Neural progenitor cell (in vitro differentiated cells): ENCODE data around the gene LIPC.

Experiments used
- CTCF ChIP-seq: fragments of 200-600 bp; sonication (generic); IDR thresholded peaks from 2 replicates; pipeline ENCODE4 v1.5.1; 2017; ENCODE audit warnings: antibody characterized with exemption, mild to moderate bottlenecking
- EZH2 ChIP-seq: fragments of 200-600 bp; sonication (generic); IDR thresholded peaks from 2 replicates; pipeline ENCODE4 v1.6.1; 2017; ENCODE audit warnings: antibody characterized with exemption, mild to moderate bottlenecking, moderate library complexity
- EZH2phosphoT487 ChIP-seq: fragments of 200-600 bp; sonication (generic); IDR thresholded peaks from 2 replicates; pipeline ENCODE4 v1.6.1; 2017; ENCODE audit warnings: antibody characterized with exemption

GRCh38 chr15:58413253-58413652 is 18.5 kb upstream of the LIPC start:
- TF ChIP-seq CTCF (no peak), EZH2phosphoT487 (no peak), EZH2 (no peak)
